Bone marrow (tissue), 2 donors: Measurements from ENCODE around the gene BCL11B.

Experiments
- DNase-seq, 2 donors: peaks; one replicate each; lab custom pipeline; 2025; lab: John Stamatoyannopoulos, UW

BCL11B gene

DNA sequence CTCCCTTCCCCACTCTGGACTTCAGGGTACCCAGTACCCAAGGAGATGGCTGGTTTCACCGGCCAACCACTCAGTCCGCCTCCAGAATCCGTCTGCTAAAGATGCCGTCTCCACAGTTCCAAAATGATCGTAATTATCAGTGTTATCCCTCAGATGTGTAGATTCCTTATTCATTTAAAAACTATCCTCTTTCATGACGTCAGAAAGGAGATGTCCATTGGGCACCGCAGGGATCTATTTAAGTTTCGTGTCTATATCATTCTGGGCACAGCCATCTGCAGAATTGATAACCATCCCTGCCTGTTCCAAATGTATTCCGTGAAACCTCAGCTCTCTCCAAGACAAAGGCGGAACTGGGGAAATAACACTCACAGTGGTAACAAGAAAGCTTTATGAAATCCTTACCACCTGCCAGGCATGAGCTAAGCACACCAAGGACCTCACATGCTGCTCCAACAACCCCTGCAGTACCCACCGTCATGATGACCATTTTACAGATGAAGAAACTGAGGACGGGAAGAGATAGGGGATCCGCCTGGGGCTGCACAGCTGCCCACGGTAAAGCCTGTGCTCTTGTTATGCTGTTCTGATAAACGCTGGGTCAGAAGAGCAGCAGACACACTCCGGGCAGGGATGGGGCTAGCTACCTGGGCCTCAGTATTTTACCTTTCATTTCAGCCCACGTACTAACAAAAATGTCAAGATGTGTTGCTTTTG, 90.0 kb downstream of the BCL11B start:
- no peak for DNase-seq

- DNase-seq: no peak
These were observed 90.8 kb downstream of the BCL11B start for GRCh38 chr14:99181241-99181640.

- no peak for DNase-seq
These were observed 92.1 kb downstream of the BCL11B start for GRCh38 chr14:99179946-99180345.

DNA sequence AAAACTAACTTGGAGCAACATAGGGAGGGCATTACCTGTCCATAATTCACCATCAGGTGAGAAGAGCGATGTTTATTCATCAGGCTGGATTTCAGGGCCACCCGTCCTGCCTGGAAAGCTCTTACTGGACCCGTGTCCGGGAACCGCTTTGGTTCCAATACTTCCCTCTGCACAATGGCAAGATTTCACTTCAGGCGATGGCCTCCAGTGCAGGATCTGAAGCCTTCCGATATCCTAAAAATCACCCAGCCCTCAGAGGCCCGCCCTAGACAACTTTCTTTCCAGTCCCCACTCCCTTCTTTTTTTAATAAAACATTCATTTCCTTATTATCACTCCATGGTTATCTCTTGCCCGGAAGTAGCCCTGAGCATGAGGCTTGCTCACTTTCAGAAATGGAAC, 92.5 kb downstream of the BCL11B start:
- DNase-seq: no peak

DNA sequence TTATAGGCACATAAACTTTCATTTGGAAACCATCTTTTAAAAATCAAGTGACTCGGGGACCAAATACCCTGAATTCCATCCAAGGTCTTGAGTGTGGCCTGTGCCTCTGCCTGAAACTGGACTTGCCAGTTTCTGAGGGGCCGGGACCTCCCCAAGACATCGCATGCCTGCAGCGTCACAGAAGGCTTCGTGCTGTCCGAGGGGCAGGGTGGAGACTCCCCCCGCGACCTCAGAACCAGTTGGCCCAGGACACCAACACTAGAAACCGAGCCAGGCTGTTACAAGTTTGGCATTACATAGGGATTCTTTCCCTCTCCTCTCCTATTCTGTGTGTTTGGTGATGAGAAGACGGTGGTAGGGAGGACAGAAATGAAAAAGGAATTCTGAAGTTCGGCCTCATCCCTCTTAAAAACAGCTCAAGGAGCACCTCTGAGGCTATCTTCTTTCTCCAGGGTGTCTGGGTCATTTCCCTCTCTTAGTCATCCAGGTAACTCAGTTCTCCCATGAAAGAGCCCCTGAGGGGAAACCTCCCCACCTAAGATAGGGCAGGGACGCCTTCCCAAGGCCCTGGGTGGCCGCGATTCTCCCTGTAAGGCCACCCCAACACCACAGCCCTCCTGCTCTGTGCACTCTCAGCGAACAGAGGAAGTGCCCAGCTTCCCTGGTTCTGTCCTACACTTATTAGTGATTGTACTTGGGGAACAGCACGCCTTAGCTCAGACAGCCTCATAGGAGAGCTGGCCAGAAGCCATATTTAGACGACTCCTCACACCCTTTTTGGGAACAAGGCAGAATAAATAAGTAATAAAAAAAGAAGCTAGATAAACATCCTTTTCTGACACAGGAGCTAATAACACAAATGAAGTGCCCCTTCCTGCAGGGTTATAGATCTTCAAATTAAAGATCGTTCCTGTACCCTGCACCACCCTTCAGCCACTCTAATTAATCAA, 93.8 kb downstream of the BCL11B start:
- DNase-seq: no peak

DNA sequence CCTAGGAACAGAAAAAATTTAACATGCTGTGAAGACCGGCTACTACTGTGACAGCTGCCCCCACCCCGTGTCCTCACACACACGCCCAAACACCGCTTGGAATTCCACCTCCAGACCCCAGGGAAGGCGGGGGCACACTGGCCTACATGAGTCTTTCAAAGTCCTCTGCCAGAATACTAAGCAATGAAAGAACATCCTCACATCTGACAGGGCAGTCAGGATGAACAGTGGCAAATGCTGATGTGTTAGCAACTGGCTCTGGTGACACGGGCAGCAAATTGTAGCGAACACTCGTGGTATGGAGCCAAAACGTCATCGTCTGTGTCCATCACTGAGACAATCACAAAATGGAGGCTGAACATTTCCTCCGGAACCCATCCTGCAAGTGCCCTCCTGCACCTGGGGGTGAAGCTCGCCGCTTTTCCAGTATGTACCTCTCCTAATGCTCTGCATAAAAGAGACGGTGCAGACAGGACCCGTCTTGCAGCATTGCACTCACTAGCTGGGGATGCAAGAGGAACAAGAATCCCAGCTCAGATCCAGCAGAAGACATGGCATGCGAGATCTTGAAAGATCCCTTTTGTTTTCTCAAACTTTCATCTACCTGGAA, 94.8 kb downstream of the BCL11B start:
- DNase-seq: no peak

DNA sequence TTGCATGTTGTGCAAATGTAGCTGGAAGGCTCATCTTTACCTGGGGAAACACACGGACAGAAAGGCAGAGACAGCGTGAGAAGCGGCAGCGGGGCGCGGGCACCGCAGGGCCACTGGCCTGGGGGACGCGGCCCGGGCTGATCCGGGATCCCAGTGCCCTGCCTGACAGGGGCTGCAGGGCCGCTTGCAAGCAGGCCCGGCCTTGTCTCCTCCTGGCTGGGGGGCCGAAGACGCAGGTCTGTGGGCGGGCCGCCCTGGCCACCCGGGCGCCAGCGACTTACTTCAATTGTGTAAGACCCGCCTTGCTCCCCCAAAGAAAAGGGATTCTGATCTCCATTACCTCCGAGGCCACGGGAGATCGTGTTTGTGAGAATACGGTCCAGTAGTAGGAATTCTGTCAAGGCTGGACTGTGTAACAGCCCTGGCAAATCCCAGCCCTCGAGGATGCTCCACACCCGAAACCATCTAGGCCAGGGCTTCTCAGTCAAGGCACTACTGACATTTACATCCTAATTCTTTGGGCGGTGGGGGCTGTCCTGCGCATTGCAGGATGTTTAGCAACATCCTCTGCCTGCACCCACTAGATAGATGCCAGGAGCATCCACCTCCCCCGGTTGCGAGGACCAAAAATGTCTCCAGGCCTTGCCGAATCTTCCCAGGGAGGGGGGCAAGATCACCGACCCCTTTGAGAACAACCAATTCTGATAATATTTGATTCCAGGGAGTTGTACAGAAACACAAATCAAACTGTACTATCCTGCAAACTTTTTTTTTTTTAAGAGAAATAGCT, 95.6 kb downstream of the BCL11B start:
- DNase-seq: no peak

- DNase-seq: no peak
These were observed 96.5 kb downstream of the BCL11B start for GRCh38 chr14:99175331-99176155.

DNA sequence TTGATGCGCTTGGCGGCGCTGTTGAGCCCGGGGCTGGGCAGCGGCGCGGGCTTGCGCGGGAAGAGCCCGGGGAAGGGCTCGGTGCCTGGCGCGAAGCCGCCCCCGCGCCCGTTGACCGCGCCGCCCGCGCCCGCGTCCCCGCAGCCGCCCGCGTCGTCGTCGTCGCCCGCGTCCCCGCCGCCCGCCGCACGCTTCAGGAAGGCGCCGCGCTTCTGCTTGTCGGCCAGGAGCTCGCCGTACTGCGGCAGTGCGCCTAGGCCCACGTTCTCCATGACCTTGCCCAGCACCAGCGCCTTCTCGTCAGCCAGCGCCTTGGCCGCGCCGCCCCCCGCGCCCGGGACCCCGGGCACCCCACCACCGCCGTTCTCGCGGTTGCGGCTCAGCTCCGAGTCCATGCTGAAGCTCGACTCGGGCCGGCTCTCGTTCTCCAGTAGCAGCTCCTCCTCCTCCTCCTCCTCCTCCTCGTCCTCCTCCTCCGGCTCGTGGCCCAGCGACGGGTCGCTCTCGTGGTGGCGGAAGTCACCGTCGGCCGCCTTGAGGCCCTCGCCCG, 97.2 kb downstream of the BCL11B start:
- DNase-seq: no peak

DNA sequence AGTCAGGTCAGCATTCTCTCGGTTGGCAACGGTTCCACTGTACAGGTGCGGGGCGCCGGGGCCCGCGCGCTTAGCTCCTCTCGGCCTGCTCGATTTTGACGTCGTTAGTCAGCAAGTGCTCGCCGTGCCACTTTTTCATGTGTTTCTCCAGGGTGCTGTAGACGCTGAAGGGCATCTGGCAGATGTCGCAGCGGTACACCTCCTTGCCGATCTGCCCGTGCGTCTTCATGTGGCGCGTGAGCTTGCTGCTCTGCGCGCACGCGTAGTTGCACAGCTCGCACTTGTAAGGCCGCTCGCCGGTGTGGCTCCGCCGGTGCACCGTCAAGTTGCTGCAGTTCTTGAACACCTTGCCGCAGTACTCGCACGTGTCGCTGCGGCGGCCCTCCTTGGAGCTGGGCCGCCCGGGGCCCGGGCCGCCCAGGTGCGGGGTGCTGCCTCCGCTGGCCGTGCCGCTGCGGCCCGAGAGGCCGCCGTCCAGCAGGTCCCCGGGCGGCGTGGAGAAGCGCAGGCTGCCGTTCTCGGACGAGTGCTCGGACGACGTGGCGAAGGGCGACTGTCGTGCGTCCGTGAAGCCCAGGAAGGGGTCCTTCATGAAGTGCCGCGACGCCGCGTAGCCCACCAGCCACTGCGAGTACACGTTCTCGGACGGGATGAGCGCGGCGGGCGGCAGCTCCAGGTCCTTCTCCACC, 97.8 kb downstream of the BCL11B start:
- DNase-seq: no peak

GRCh38 chr14:99173506-99173905, 98.5 kb downstream of the BCL11B start:
- no peak for DNase-seq

GRCh38 chr14:99173086-99173485, 98.9 kb downstream of the BCL11B start:
- no peak for DNase-seq

DNA sequence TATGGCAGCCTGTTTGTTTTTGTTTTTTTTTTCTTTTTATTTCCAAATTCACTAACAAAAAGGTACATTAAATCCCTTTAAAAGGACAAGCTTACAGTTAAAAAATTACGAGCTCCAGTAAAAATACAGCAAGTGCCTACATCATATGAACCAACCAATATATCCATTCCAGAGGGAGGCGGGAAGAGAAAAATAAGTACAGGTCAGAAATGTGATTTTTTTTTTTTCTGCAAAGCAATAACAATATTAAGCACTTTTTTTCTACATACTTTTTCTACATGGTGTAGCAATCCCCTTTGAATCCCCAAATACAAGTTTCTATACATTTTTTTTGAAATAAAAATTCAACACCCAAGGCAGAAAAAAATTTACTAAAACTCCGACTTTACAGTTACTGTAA, 100.6 kb downstream of the BCL11B start:
- no peak for DNase-seq

GRCh38 chr14:99169776-99170356, 102.1 kb downstream of the BCL11B start:
- DNase-seq: no peak

GRCh38 chr14:99168330-99168729, 103.7 kb downstream of the BCL11B start:
- no peak for DNase-seq

DNA sequence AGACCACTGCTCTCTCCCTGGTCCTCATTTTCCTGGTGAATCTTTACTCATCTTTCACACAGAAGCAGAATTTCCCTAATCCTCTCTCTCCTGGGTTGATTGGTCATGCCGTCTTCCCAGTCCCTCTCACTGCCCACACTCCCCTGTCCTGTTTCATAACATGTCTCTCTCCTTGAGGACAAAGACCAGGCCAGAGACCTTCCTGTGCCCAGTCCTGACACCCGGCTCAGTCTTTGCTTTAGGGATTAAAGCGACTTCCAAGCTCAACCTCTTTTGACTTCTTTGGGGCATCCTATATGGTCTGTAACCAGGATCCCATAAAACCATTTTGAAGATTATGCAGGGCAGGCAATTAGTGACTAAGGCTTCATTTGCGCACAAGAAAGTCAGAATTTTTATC, 105.5 kb downstream of the BCL11B start:
- DNase-seq: no peak

DNA sequence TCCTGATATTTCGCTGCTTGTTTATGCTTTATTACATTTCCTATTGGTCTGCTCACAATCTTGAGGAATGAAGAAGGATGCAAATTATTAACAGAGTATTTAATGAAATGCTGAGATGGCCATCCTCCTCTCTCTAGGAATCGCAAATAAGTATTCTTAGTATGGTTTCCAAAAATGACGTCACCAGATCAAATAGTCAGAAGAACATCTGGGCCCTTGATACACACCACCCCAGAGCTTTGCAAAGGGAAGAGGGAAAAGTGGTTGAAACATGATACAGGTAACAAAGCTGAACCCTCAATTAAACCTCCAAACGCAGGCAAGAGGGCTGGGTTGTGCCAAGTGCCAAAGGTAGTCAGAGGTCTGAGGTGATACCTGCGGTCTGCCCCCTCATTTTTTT, 107.3 kb downstream of the BCL11B start:
- no peak for DNase-seq

- DNase-seq: no peak
These were observed 108.6 kb downstream of the BCL11B start for GRCh38 chr14:99163446-99163845.
